GM18517 (cell line): ENCODE results near the gene FBXO31.
"Not testable (repeated sequence)": the region's sequence is repeated elsewhere in the genome, so short reads cannot be mapped to it uniquely, and the experiment has no call there.

ENCODE experiments used
- ATAC-seq: cut with Tn5 transposase; IDR thresholded peaks from one replicate; pipeline ENCODE4 v1.9.1; 2021; ENCODE audit warnings: mild to moderate bottlenecking, moderate library complexity; ENCODE audit not compliant: unreplicated experiment

The FBXO31 gene

DNA sequence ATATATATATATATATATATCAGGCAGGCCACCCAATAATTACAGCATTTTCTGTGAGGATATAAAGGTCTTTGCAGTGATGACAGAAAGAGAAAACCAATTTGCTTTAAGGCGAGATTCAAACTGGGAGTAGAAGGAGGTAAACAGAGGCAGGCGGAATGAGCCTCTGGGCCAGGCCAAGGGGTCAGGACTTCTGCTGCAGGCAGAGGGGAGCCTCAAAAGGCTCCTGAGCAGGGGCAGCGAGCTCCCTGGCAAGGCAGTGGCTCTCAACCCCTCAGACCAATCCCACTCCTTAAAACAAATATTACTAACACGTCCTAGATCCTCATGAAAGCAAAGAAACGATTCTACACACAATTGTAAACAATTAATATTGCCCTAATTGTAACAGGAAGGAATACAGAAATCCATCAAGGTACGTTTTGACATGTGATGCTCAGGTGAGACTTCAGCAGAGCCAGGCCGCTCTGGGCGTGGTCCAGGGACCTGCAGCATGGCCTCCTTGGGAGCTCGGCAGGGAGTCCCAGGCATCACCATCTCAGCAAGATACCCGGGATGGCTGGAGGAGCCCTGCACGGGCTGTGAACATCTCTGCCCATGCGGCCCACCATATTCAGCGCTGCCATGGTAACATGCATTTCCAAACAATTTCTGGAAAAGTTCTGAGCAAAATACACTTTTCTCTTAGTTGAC, 18.4 kb downstream of the FBXO31 start:
- ATAC-seq = no peak

GRCh38 chr16:87363771-87364455, 19.7 kb downstream of the FBXO31 start:
- ATAC-seq = no peak

DNA sequence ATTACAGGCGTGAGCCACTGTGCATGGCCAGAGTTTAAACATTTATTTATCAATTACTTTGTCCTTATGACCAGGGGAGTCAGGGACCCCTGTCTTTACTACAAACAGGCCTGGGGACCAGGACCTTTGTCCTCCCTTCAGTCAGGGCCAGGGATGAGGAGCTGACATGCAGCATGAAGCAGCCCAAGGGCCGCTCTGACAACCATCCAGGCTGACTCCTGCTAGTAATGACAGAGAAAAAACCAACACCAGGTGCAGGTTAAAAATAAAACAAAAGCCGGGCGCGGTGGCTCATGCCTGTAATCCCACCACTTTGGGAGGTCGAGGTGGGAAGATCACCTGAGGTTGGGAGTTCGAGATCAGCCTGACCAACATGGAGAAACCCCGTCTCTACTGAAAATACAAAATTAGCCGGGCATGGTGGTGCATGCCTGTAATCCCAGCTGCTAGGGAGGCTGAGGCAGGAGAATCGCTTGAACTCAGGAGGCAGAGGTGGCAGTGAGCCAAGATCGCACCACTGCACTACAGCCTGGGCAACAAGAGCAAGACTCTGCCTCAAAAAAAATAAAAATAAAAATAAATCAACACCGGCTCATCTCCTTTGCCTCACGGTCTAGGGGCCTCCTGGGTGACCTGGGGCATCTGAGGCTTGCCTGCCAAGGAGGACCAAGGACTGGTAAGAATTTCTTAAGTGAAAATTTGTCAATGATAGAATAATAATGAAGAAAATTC, 20.6 kb downstream of the FBXO31 start:
- not testable (repeated sequence) for ATAC-seq

DNA sequence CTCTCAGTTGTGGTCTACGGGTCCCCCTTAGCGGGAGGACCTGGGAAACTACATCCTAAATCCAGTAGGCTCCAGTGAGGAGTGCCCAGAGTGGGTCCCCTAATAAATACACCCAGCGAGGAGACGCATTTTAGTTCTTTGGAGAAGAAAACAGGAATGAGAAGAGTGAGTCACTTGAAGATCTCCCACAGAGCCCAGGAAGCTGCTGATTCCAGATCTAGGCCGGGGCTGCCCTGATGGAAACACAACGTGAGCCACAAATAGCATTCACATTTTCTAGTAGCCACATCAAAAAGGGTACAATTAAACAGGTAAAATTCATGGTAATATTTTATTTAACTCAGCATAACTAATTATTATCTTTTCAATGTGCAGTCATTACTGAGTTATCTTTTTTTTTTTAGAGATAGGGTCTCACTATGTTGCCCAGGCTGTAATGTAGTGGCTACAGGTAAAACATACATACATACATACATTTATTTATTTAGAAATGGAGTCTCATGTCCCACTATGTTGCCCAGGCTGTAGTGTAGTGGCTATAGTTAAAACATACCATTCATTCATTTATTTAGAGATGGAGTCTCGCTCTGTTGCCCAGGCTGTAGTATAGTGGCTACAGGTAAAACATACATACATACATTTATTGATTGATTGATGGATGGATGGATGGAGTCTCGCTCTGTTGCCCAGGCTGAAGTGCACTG, 21.5 kb downstream of the FBXO31 start:
- no peak for ATAC-seq

DNA sequence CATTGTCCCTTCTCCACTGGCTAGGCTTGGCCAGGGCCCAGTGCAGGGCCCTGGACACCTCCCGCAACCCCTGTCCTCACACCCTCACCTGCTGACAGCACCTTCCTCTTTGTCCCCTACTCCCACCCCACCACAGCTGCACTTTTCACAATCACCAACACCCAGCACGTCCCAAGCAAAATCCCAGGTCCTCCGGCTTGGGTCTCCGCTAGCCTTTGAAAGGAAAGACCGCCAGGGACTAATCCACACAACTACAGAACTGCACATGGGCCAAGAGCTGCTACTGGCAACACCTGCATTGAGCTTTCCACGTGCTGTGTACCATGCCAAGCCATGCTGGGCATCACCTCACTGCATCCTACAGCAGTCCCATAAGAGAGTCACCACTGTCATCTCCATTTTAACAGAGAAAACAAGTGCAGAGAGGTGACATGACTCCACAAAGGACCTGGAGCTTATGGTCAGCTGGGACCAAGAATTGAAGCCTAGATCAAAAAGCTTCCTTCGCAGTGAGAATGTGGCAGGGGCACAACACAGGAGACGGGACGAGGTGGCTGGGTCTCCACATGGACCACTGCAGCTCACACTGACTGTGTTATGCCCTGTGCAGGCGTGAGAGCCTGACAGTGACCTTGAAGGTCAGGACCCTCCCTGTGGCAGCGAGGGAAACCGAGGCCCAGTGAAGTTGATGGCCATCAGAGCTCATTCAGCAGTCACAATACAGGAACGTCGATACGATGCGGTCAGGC, 22.5 kb downstream of the FBXO31 start:
- no peak for ATAC-seq

DNA sequence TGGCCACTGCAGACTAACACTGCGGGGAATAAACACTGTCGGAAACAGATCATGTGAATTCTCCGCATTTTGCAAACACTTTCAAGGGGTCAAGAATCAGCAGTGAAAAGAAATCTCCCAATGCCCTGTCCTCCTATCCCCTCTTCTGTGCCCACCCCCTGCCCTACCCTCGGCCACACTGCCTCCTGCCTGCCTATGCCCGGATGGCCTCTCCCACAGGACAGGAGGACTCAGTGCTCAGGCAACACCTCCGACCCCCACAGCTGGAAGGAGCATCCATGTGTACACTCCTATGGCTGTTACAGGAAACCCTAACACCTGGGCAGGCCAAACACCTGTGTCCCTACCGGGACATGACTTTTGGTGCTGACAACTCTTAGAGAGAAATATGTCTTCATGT, 24.5 kb downstream of the FBXO31 start:
- no peak for ATAC-seq

DNA sequence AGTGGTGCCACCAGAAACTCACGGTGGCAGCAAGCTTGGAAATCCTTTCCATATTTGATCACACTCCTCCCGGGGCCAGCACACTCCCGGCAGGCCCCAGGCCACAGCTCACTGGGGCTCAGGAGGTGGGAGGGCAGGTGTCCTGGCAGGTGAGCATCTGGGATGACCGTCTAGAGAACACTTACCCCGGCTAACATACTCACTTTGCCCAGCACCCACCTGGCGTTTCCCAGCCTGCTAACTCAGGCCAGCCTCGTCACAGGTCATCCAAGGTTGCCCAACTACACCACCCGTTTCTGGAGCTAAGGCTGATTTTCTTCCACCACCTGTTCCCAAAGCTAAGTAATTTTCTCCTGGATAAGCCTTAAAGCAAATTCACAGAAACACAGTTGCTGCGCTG, 24.9 kb downstream of the FBXO31 start:
- no peak for ATAC-seq

GRCh38 chr16:87358250-87358649, 25.3 kb downstream of the FBXO31 start:
- ATAC-seq = no peak

GRCh38 chr16:87356491-87356853, 27.1 kb downstream of the FBXO31 start:
- ATAC-seq = no peak

DNA sequence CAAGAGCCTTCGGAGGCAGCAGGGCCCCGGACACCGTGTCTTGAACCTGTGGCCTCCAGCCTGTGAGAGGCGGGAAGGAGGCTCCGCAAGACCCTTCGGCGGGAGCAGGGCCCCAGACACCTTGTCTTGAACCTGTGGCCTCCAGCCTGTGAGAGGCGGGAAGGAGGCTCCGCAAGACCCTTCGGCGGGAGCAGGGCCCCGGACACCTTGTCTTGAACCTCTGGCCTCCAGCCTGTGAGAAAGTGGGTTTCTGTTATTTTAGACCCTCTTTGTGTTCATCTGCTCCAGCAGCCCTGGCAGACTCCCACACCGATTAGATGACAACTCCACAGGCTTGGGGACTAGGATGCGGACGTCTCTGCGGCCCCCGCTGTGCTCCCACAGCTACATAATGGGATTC, 30.0 kb downstream of the FBXO31 start:
- no peak for ATAC-seq

DNA sequence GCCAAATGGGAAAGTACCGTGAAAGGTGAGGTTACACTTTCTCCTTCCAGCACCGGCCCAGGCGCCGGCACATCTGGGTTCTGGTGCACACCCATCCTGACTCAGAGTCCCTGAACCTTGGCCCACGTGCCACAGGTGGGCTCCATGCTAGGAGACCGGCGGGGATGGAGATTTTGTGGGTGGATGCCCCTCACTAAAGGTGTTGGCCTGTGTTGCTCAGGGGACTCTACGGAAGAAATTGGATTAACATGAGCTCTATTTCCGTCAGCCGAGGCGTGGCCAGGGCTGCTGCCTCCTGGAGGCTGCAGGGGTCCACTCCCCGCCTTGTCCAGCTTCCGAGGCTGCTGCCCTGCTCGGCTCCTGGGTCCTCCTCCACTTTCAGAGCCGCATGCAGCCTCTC, 30.8 kb downstream of the FBXO31 start:
- ATAC-seq = no peak

DNA sequence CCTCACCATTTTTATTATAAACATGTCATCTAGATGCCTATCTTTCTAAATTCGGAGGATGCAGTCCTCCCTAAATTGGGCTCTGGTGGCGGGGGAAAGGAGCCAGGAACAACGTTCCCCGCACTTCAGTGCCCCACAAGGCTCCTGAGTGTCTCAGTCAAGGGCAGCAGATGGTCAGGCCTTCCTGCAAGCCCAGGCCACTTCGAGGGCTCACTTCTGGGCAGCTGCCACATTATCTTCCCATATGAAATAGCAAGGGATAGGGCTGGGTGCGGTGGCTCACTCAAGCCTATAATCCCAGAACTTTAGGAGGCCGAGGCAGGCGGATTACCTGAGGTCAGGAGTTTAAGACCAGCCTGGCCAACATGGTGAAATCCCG, 32.3 kb downstream of the FBXO31 start:
- ATAC-seq = no peak

GRCh38 chr16:87350681-87351319, 32.8 kb downstream of the FBXO31 start:
- ATAC-seq = no peak

GRCh38 chr16:87350031-87350430, 33.5 kb downstream of the FBXO31 start:
- ATAC-seq = no peak

- ATAC-seq = no peak
These were observed 34.9 kb downstream of the FBXO31 start for GRCh38 chr16:87348616-87349157.

DNA sequence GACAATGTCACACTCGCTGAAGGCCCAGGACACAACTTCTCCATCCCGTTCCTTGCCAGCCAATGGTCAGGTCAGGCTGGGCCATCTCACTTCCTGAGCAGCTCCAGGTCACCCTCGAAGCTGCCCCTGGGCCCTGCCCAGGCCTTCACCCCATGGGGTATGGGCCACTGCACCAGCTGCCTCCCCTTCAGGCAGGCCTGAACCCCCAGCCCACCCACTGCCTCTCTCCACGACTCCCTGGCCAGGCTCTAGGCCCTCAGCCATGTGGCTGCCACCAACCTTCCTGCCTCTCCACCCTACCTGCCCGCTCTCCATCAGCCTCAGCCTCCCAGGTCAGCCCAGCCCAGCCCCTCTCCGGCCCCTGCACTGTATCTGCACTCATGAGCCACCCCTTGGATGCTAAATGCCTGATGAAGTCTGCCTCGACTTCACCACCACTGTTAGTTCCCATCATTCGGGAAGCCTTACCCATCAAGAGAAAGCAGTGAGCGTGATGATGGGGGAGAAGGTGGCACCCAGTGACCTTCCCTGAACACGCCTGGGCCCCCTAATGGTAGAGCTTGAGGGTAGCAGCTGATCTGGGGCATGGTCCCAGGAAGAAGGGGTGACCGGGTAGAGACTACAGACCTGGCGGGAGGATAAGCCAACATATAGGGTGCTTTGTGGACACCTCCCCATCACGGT, 35.5 kb downstream of the FBXO31 start:
- ATAC-seq = no peak

DNA sequence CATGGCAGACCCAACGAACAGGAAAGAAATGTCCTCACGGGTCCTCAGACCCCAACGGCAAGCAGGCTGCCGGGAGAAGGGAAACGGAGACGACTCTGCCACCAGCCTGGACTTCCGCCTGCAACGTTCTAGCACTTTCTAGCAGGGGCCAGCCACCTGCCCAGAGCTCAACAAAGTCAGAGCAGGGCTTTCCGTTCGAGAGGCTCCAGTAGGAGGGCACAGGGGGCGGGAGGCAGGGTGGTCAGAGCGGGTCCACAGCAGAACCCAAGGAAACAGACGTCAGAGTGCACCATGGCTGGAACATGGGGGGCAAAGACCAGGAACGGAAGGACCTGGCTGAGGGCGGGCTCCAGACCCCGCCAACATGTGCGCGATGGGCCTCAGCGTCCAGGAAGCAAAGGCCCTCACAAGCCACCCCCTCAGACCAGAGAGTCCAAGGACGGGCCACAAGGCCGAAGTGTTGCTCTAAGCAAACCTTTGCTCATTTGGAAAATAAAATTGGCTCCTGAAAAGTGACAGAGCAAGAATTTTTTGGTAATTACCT, 37.0 kb downstream of the FBXO31 start:
- ATAC-seq = no peak

DNA sequence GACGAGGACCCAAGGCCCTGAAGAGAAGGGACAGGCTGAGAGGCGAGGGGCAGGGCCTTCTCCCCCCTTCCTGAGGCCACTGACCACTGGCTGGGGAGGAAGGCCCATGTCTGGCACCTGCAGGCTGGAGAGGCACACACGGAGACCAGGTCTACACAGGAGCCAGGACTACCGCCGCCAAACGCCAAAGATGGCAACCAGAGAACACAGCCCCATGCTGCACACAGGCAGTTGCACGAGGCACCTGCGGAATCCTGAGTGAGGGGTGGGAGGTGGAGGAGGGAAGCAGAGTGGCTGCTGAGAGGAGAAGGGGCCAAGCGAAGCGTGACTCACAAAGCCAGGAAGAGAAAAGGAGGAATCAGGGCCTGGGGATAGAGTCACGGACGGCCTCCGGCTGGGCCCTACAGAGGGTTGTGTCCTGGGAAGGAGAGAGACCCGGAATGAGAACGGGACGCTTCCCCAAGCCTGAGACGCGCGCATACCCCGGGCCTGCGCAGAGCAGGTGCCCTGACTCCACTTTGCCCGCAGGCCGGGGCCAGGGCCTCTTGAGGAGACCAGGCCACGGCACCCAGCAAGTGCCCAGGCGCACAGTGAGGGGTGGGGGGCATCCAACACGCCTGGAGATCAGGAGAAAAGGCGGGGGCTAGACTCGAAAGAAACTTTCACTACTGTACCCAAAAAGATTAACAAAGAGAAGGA, 37.7 kb downstream of the FBXO31 start:
- ATAC-seq = no peak
